NCI-H82 treated with DMSO at 0.1 percent for 48 hours (cell line): ENCODE measurements around the gene SPDYE3.
"Not testable (repeated sequence)": the region's sequence is repeated elsewhere in the genome, so short reads cannot be mapped to it uniquely, and the experiment has no call there.

Experiments used
- DNase-seq: peaks from one replicate; lab custom pipeline; 2025; ENCODE audit not compliant: unreplicated experiment; lab: John Stamatoyannopoulos, UW

SPDYE3 gene

DNA sequence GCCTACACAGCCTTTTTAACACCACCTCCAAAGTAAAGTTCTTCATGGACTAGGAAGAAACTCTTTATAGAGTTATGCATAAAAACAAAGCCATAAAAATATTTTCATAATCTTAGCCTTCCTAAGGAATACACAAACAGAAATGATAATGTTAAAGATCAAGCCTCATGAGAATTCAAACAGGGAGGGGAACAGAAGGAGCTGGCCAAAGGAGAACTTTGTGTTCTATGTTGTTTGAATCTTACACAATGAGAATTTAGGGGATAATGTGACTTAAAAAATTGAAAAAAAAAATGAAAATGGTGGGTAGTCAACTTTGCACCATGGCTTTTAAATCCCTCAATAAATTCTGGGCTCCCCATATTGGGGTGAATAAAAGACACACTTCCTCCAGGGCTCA lies 41.3 kb downstream of the SPDYE3 start:
- no peak for DNase-seq

- no peak for DNase-seq
Measured at GRCh38 chr7:100349757-100350156, 42.3 kb downstream of the SPDYE3 start.

DNA sequence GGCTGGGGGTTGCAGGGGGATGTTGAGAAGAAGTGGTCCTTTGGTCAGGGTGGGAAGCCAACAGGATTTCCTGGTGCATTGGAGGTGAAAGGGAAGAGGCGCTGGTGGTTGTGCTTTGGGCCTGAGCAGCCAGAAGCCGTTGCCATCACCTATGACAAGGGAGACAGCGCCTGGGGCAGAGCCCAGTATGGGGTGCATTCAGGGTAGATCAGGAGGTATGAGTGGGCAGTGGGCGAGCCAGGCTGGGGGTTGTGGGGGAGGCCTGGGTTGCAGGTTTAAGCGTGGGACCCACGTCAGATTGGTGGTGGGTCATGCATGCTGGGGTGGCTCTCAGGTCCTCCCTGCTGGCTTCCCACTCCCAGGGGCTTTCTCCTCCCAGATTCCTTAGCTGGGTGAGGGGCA lies 44.2 kb downstream of the SPDYE3 start:
- DNase-seq = no peak

DNA sequence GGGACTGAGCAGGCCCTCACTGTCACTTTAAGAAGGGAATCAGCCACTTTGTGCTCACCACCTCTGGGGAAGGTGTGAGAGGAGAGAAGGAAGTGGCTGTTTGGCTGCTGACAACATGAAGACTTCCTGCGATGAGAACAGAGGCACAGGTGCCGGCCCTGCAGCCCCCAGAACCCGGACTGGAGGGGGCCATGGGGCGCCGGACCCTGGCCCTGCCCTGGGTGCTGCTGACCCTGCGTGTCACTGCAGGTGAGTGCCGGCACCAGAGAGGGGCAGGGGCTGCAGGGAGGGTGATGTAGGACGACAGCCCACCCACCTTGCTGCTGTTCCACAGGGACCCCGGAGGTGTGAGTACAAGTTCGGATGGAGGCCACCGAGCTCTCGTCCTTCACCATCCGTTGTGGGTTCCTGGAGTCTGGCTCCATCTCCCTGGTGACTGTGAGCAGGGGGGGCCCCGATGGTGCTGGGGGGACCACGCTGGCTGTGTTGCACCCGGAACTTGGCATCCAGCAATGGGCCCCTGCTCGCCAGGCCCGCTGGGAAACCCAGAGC lies 44.8 kb downstream of the SPDYE3 start:
- not testable (repeated sequence) for DNase-seq

- DNase-seq = no peak
Measured at GRCh38 chr7:100352984-100353684, 45.6 kb downstream of the SPDYE3 start.

DNA sequence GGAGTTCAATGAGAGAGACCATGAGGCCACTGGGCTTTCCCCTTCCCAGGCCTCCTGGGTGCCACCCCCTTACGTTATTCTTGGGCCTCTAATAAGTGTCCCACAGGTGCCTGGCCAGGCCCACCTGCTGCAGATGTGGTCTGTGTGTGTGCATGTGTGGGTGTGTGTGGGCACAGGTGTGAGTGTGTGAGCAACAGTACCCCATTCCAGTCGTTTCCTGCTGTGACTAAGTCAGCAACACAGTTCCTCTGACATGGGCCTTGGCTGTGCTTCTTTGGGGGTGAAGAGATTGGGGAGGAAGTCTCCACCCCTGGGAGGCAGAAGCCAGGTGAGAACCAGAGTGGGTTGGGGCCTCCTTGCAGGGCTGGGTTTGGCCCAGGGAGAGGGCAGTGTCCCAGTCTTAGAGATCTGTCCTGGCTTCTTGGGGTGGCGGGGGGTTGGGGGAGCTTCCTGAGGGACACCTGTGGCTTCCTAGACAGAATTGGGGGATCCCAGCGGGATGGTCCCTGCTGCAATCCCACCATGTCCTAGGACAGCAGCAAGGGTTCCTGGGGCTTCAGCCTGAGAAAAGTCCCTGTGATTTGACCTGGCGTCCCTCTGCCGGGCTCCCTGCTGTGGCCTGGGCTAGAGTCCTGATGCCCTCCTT lies 46.3 kb downstream of the SPDYE3 start:
- DNase-seq = no peak

- no peak for DNase-seq
Measured at GRCh38 chr7:100356416-100357068, 49.0 kb downstream of the SPDYE3 start.

DNA sequence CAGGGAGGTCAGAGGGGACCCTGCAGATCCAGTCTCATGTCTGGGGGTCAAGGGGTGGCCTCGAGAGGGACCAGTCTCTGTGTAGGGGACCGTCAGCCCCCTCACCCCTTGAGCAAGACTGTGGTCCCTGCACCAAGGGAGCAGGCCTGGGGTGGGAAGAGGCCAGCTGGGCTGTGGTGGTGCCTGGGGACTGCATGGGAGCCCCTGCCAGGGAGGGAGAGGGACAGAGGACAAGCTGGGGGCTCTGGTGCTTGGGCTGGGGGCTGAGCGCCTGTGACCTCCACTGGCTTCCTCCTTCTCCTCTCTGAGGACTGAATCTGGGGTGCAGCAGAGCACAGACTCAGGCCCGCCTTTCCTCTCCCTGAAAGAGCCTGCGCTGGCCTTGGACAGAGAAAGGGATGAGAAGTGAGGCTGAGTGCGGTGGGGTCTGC lies 49.6 kb downstream of the SPDYE3 start:
- DNase-seq = no peak

DNA sequence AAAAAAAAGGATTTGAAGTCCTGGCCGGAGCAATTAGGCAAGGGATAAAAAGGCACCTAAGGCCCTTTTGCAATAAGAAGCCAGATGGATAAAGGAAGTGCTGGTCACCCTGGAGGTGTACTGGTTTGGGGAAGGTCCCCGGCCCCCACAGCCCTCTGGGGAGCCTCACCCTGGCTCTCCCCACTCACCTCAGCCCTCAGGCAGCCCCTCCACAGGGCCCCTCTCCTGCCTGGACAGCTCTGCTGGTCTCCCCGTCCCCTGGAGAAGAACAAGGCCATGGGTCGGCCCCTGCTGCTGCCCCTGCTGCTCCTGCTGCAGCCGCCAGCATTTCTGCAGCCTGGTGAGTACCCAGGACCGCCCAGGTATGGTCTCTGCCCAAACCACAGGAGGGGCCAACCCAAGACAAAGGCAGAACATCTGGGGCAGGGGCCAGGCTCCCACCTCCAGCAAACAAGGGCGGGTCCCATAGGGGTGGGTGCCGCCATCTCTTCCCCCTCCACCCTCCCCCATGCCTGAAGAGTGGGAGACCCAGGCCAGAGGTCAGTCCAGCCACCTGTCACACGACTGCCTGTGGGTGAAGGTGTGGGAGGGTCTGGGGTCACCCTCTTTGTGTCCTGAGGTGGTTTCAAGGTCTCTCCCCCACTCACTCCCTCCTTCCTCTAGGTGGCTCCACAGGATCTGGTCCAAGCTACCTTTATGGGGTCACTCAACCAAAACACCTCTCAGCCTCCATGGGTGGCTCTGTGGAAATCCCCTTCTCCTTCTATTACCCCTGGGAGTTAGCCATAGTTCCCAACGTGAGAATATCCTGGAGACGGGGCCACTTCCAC lies 50.7 kb downstream of the SPDYE3 start, which contains the start of gene PILRB:
Gene PILRB, plus strand, starts transcription at position 91 of the 830 bp plus-strand sequence. Its CDS starts 186 bp downstream, at position 277.
- DNase-seq = no peak

- no peak for DNase-seq
Measured at GRCh38 chr7:100358857-100359212, 51.3 kb downstream of the SPDYE3 start.

- no peak for DNase-seq
Measured at GRCh38 chr7:100360135-100360854, 52.8 kb downstream of the SPDYE3 start.

- no peak for DNase-seq
Measured at GRCh38 chr7:100363098-100363497, 55.6 kb downstream of the SPDYE3 start.

GRCh38 chr7:100363797-100364196 lies 56.3 kb downstream of the SPDYE3 start:
- not testable (repeated sequence) for DNase-seq

DNA sequence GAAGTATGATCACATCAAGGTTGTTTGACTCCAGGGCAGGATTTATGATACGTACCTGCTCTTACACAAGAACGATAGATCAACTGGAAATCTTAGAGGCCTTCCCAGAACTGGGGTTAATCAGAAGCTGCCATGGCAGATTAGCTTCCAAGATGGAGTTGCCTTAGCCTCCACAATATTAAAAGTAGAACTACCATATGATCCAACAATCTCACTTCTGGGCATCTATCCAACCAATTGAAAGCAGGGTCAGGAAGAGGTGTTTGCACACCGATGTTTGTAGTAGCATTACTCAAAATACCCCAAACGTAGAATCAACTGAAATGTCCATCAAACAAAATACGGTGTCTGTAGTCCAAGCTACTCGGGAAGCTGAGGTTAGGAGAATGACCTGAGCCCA lies 57.0 kb downstream of the SPDYE3 start:
- no peak for DNase-seq

GRCh38 chr7:100365998-100366367 lies 58.5 kb downstream of the SPDYE3 start:
- not testable (repeated sequence) for DNase-seq

GRCh38 chr7:100366411-100367250 lies 59.1 kb downstream of the SPDYE3 start:
- DNase-seq = no peak

DNA sequence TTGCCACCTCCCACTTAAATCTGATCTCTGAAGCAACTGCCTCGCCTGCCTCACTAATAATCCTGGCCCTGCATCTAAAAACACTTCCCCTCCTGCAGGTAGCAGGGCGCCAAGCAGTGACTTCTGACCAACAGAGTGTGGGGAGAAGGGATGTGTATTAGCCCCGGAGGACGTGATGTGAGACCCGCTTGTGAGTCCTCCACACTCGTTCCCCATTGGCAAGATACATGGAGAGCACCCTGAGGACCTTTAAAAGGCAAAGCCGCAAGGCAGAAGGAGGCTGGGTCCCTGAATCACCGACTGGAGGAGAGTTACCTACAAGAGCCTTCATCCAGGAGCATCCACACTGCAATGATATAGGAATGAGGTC lies 59.7 kb downstream of the SPDYE3 start:
- DNase-seq = no peak

DNA sequence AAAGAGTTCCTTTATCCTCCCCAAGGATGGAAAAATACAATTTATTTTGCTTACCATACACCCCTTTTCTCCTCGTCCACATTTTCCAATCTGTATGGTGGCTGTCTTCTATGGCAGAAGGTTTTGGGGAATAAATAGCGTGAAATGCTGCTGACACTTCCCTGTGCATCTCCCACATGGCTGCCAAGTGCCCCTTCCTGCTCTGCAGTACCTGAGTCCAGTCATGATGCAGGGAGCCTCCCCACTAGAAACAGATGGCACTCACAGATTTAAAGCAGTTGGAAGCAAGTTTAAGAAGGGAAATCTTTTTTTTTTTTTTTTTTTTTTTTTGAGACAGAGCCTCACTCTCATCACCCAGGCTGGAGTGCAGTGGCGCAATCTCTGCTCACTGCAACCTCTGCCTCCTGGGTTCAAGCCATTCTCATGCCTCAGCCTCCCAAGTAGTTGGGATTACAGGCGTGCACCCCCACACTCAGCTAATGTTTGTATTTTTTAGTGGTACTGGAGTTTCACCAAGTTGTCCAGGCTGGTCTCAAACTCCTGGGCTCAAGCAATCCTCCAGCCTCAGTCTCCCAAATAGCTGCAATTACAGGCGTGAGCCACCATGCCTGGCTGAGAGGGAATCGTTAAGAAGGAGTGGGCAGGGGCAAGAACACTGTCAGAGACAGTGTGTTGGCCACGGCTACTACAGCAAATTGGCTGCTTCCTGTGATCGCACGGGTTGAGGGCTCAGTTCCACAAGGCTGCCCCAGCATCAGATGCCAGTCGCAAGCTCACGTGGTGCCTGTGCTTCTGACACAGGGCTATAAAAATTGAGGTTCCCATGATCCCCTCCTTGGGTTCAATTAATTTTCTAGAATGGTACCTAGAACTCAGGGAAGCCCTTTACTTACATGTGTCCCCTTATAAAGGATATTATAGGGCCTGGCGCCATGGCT lies 60.4 kb downstream of the SPDYE3 start:
- DNase-seq = no peak
